Neural progenitor cell (in vitro differentiated cells): ENCODE results near the gene IRF1. TPM values are rescaled to one million over a fixed set of nuclear protein-coding genes. Genes with fewer than 3 reads are reported as not detected.

Experiments used
- DNase-seq: peaks from one replicate; pipeline ENCODE4 v3.0.0-alpha.2; 2016; ENCODE audit warnings: low spot score
- H2AFZ ChIP-seq: fragments of 200-600 bp; sonication (generic); replicated peaks from 2 replicates; pipeline ENCODE4 v1.6.1; 2016; ENCODE audit warnings: antibody characterized with exemption
- H3F3A ChIP-seq: fragments of 200-600 bp; sonication (generic); 2 replicates; pipeline ENCODE4 v1.6.1; 2016; ENCODE audit warnings: antibody characterized with exemption, low read depth
- H3K27ac ChIP-seq: fragments of 200-600 bp; sonication (generic); 2 replicates; pipeline ENCODE4 v1.5.1; 2016; ENCODE audit warnings: mild to moderate bottlenecking
- H3K27me3 ChIP-seq: fragments of 200-600 bp; sonication (generic); 2 replicates; pipeline ENCODE4 v1.6.1; 2016; ENCODE audit warnings: mild to moderate bottlenecking, moderate library complexity
- H3K36me3 ChIP-seq: fragments of 200-600 bp; sonication (generic); 2 replicates; pipeline ENCODE4 v1.5.1; 2016
- H3K4me1 ChIP-seq: fragments of 200-600 bp; sonication (generic); 2 replicates; pipeline ENCODE4 v1.6.1; 2016; ENCODE audit warnings: mixed run types
- H3K4me2 ChIP-seq: fragments of 200-600 bp; sonication (generic); 2 replicates; pipeline ENCODE4 v1.6.1; 2016
- H3K4me3 ChIP-seq: fragments of 200-600 bp; sonication (generic); 2 replicates; pipeline ENCODE4 v1.5.1; 2016
- H3K79me2 ChIP-seq: fragments of 200-600 bp; sonication (generic); 2 replicates; pipeline ENCODE4 v1.6.1; 2016; ENCODE audit warnings: low read depth
- H3K9ac ChIP-seq: fragments of 200-600 bp; sonication (generic); 2 replicates; pipeline ENCODE4 v1.6.1; 2016
- H3K9me3 ChIP-seq: fragments of 200-600 bp; sonication (generic); 2 replicates; pipeline ENCODE4 v1.5.1; 2016; ENCODE audit warnings: low read depth
- H4K20me1 ChIP-seq: fragments of 200-600 bp; sonication (generic); 2 replicates; pipeline ENCODE4 v1.6.1; 2016; ENCODE audit warnings: low read depth
- H3K27ac Mint-ChIP-seq: 3 replicates; pipeline ENCODE4 v1.8.0; 2021; ENCODE audit warnings: mixed read lengths
- H3K27me3 Mint-ChIP-seq: 2 replicates; pipeline ENCODE4 v1.8.0; 2022; ENCODE audit warnings: low read depth, mild to moderate bottlenecking, inconsistent platforms, moderate library complexity, mixed read lengths; ENCODE audit not compliant: insufficient read depth
- H3K36me3 Mint-ChIP-seq: 3 replicates; pipeline ENCODE4 v1.8.0; 2021; ENCODE audit warnings: mixed read lengths
- H3K4me1 Mint-ChIP-seq: 3 replicates; pipeline ENCODE4 v1.8.0; 2021; ENCODE audit warnings: mixed read lengths
- H3K4me3 Mint-ChIP-seq: 3 replicates; pipeline ENCODE4 v1.8.0; 2021; ENCODE audit warnings: mild to moderate bottlenecking, moderate library complexity, mixed read lengths
- H3K9me3 Mint-ChIP-seq: 3 replicates; pipeline ENCODE4 v1.8.0; 2020; ENCODE audit warnings: mixed read lengths
- EZH2 ChIP-seq: fragments of 200-600 bp; sonication (generic); IDR thresholded peaks from 2 replicates; pipeline ENCODE4 v1.6.1; 2017; ENCODE audit warnings: antibody characterized with exemption, mild to moderate bottlenecking, moderate library complexity
- EZH2phosphoT487 ChIP-seq: fragments of 200-600 bp; sonication (generic); IDR thresholded peaks from 2 replicates; pipeline ENCODE4 v1.6.1; 2017; ENCODE audit warnings: antibody characterized with exemption
- total RNA-seq: library from RNA; depleted of rRNA; stranded (reverse); fragments of >200 nt; gene quantifications from 2 replicates; pipeline ENCODE4 v1.2.3, GENCODE V29; 2015; ENCODE audit warnings: low replicate concordance
- TF ChIP-seq, protein P1 (sequence below): fragments of 200-600 bp; sonication (generic); IDR thresholded peaks from 2 replicates; pipeline ENCODE4 v1.5.1; 2017; ENCODE audit warnings: antibody characterized with exemption, mild to moderate bottlenecking

IRF1 gene
- total RNA-seq, 1 donor from 2014 or later = 7.1 TPM

DNA sequence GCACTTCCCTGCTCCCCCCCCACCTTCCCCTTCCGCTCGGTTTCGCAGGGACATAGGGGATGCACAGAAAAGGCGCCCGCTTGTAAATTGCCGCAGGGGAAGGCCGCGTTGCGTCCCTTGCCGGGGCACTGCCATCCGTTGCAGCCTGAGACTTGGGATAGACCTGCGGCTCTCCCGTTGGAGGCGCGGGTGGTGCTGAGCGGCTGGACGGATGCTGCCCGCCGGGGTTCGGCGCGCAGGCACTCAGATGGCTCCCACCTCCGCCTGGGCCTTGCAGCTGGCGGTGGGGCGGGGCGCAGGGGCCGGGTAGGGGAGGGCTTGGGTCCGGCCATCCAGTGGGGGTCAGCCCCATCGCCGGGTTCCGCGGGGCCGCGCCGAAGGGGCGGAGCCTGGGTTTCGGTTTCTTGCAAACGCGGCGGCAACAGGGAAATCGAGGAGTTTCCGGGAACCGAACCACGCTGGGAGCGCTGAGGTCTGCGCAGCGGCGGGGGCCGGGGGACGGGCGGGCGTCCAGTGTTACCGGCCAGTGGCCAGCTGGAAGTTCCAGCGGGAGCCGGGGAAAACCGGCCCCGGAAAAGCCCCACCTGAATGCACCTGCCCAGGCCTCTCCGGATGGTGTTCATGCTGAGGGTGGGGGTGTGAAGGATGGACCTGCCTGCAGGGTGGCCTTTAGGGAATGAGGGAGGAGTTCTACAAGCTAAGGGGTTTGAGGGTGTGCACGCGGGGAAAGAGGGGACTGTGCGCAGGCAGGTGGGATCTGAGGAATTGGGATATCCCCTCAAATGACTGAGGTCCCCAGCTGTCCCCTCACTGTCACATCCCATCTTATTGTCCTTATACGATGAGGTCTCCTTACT lies 6.3 kb upstream of the IRF1 start:
- H2AFZ ChIP-seq = peak overlapping the region; percentile 58
- peaks cover 22% of the 10 kb centered on the region for H3K27me3 Mint-ChIP-seq
- H3K4me2 ChIP-seq = peak overlapping the region; percentile 89
- H3K79me2 ChIP-seq = no peaks in the 10 kb centered on the region
- DNase-seq = peak; percentile 92
- H3K4me1 Mint-ChIP-seq = peaks cover 13% of the 10 kb centered on the region
- H3K36me3 Mint-ChIP-seq = no peaks in the 10 kb centered on the region
- no peaks in the 10 kb centered on the region for H3K9me3 ChIP-seq
- TF ChIP-seq, protein P1, sequence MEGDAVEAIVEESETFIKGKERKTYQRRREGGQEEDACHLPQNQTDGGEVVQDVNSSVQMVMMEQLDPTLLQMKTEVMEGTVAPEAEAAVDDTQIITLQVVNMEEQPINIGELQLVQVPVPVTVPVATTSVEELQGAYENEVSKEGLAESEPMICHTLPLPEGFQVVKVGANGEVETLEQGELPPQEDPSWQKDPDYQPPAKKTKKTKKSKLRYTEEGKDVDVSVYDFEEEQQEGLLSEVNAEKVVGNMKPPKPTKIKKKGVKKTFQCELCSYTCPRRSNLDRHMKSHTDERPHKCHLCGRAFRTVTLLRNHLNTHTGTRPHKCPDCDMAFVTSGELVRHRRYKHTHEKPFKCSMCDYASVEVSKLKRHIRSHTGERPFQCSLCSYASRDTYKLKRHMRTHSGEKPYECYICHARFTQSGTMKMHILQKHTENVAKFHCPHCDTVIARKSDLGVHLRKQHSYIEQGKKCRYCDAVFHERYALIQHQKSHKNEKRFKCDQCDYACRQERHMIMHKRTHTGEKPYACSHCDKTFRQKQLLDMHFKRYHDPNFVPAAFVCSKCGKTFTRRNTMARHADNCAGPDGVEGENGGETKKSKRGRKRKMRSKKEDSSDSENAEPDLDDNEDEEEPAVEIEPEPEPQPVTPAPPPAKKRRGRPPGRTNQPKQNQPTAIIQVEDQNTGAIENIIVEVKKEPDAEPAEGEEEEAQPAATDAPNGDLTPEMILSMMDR = no peak
- peak; percentile 8 for TF ChIP-seq EZH2
- TF ChIP-seq EZH2phosphoT487 = peak; percentile 34
- peaks cover 30% of the 10 kb centered on the region for H3K27me3 ChIP-seq
- no peak overlapping the region for H3K9ac ChIP-seq
- no peaks in the 10 kb centered on the region for H4K20me1 ChIP-seq
- H3F3A ChIP-seq = peaks cover 15% of the 10 kb centered on the region
- H3K9me3 Mint-ChIP-seq = no peaks in the 10 kb centered on the region
- H3K27ac ChIP-seq = no peak overlapping the region
- no peak overlapping the region for H3K27ac Mint-ChIP-seq
- no peaks in the 10 kb centered on the region for H3K36me3 ChIP-seq
- H3K4me1 ChIP-seq = no peaks in the 10 kb centered on the region
- peak overlapping the region; percentile 58 for H3K4me3 ChIP-seq
- peak overlapping the region; percentile 89 for H3K4me3 Mint-ChIP-seq

- peak; percentile 74 for DNase-seq
- Histone ChIP-seq H3K36me3 (no peaks in the 10 kb centered on the region), H3K9ac (no peak overlapping the region), H3F3A (peaks cover 15% of the 10 kb centered on the region), H3K4me3 (peak overlapping the region; percentile 58), H3K27ac (no peak overlapping the region), H3K4me1 (no peaks in the 10 kb centered on the region), H3K4me2 (peak overlapping the region; percentile 89), H3K79me2 (no peaks in the 10 kb centered on the region), H2AFZ (peak overlapping the region; percentile 58), H3K27me3 (peaks cover 37% of the 10 kb centered on the region), H3K9me3 (no peaks in the 10 kb centered on the region), H4K20me1 (no peaks in the 10 kb centered on the region)
- Mint-ChIP-seq H3K27ac (no peak overlapping the region), H3K36me3 (no peaks in the 10 kb centered on the region), H3K4me3 (peak overlapping the region; percentile 89), H3K4me1 (peaks cover 13% of the 10 kb centered on the region), H3K9me3 (no peaks in the 10 kb centered on the region), H3K27me3 (peaks cover 28% of the 10 kb centered on the region)
- no peak for TF ChIP-seq EZH2phosphoT487
- no peak for TF ChIP-seq EZH2
- TF ChIP-seq, protein P1 = no peak
Observed at GRCh38 chr5:132496191-132496630, 5.6 kb upstream of the IRF1 start.

GRCh38 chr5:132495667-132496190 lies 5.2 kb upstream of the IRF1 start:
- TF ChIP-seq, protein P1 = no peak

More at GRCh38 chr5:132495667-132496190, 5.2 kb upstream of the IRF1 start:
- Histone ChIP-seq H3F3A (peaks cover 15% of the 10 kb centered on the region), H3K36me3 (no peaks in the 10 kb centered on the region), H3K9ac (no peak overlapping the region), H3K27me3 (peaks cover 41% of the 10 kb centered on the region), H3K4me1 (no peaks in the 10 kb centered on the region), H3K4me2 (peak overlapping the region; percentile 89), H3K27ac (no peak overlapping the region), H3K79me2 (no peaks in the 10 kb centered on the region), H4K20me1 (no peaks in the 10 kb centered on the region), H2AFZ (peak overlapping the region; percentile 58), H3K9me3 (no peaks in the 10 kb centered on the region), H3K4me3 (peak overlapping the region; percentile 58)
- Mint-ChIP-seq H3K9me3 (no peaks in the 10 kb centered on the region), H3K27me3 (peaks cover 28% of the 10 kb centered on the region), H3K4me1 (peaks cover 13% of the 10 kb centered on the region), H3K4me3 (peak overlapping the region; percentile 89), H3K36me3 (no peaks in the 10 kb centered on the region), H3K27ac (no peak overlapping the region)
- peak; percentile 80 for DNase-seq
